Measurements from ENCODE around the gene ECM2. TPM values are rescaled to one million over a fixed set of nuclear protein-coding genes. Genes with fewer than 3 reads are reported as not detected.

Gene ECM2
- total and polyA plus RNA-seq, 12 donors = 3.8 to 22.0 (median 8.3) TPM

GRCh38 chr9:92484563-92484962, 51.2 kb downstream of the ECM2 start:
- Histone ChIP-seq H3K4me1 (replicated peaks in 1 of 2) (no peaks in the 10 kb centered on the region), H3K27ac (peak overlapping the region in 2 of 5 donors; percentile 4 to 8), H3K36me3 (replicated peaks in 1 of 2) (no peaks in the 10 kb centered on the region), H3K27me3 (no peaks in the 10 kb centered on the region), H3K4me3 (no peak overlapping the region), H3K9me3 (replicated peaks in 1 of 3) (no peaks in the 10 kb centered on the region)
- TF ChIP-seq POLR2A (IDR thresholded peaks at IDR 0.05) = no peak
- TF ChIP-seq CTCF (IDR thresholded peaks at IDR 0.05) = no peak
- WGBS, 4 donors = 83 to 90% (median 86%) methylated on average over 3 of the region's 3 CpGs
- intact Hi-C loops (cut with DNase I) = no loop called here
- no peak for DNase-seq

- TF ChIP-seq CTCF (IDR thresholded peaks at IDR 0.05) (no peak), POLR2A (IDR thresholded peaks at IDR 0.05) (no peak)
- intact Hi-C loops (cut with DNase I) = no loop called here
- no peak overlapping the region for H3K4me3 ChIP-seq
- H3K27me3 ChIP-seq = no peaks in the 10 kb centered on the region
- no peaks in the 10 kb centered on the region for H3K4me1 ChIP-seq (replicated peaks in 1 of 2)
- no peak for DNase-seq
- H3K36me3 ChIP-seq (replicated peaks in 1 of 2) = no peaks in the 10 kb centered on the region
- H3K9me3 ChIP-seq (replicated peaks in 1 of 3) = no peaks in the 10 kb centered on the region
- peak overlapping the region in 2 of 5 donors; percentile 8 to 45 for H3K27ac ChIP-seq
- 73 to 77% (median 77%) methylated on average over 5 of the region's 5 CpGs for WGBS, 4 donors
Observed at GRCh38 chr9:92483627-92484545, 51.9 kb downstream of the ECM2 start.

- Histone ChIP-seq H3K27me3 (no peaks in the 10 kb centered on the region), H3K4me3 (no peak overlapping the region), H3K27ac (no peak overlapping the region), H3K4me1 (replicated peaks in 1 of 2) (no peaks in the 10 kb centered on the region), H3K36me3 (replicated peaks in 1 of 2) (no peaks in the 10 kb centered on the region), H3K9me3 (replicated peaks in 1 of 3) (no peaks in the 10 kb centered on the region)
- DNase-seq = no peak
- intact Hi-C loops (cut with DNase I) = no loop called here
- no peak for TF ChIP-seq CTCF (IDR thresholded peaks at IDR 0.05)
- TF ChIP-seq POLR2A (IDR thresholded peaks at IDR 0.05) = no peak
Observed at GRCh38 chr9:92482805-92483204, 53.0 kb downstream of the ECM2 start.

GRCh38 chr9:92482329-92482728, 53.5 kb downstream of the ECM2 start, which contains the start of gene ASPN:
TSS of gene ASPN (minus strand) at chr9:92482506.
- DNase-seq = no peak
- no peak for TF ChIP-seq POLR2A (IDR thresholded peaks at IDR 0.05)
- no peak for TF ChIP-seq CTCF (IDR thresholded peaks at IDR 0.05)
- peak within 1 kb of the TSS in 1 of 4 donors; percentile 4 for H3K4me3 ChIP-seq
- no peaks in the 10 kb centered on the region for H3K27me3 ChIP-seq
- no peaks in the 10 kb centered on the region for H3K4me1 ChIP-seq (replicated peaks in 1 of 2)
- H3K36me3 ChIP-seq (replicated peaks in 1 of 2) = no peaks in the 10 kb centered on the region
- no peaks in the 10 kb centered on the region for H3K9me3 ChIP-seq (replicated peaks in 1 of 3)
- H3K27ac ChIP-seq = peak within 1 kb of the TSS in 2 of 5 donors; percentile 45 to 53
- intact Hi-C loops (cut with DNase I) = no loop called here
- WGBS, 4 donors = 62 to 83% (median 71%) methylated on average over 3 of the region's 3 CpGs

Measured in adrenal gland (tissue), 12 donors.